ENCODE data around the gene KCNH4. TPM values are rescaled to one million over a fixed set of nuclear protein-coding genes. Genes with fewer than 3 reads are reported as not detected.

The KCNH4 gene
- total and polyA plus RNA-seq, 9 of the 15 experiments (the other 6 are each of a cell fraction or from before 2014, with no cell fraction given): 0.10 to 1.8 (median 0.50) TPM

GRCh38 chr17:42180922-42181850 is at the start of gene KCNH4 (continued):
- TF ChIP-seq ZBTB40 (IDR thresholded peaks at IDR 0.05) (no peak), ZBTB40 (CRISPR knock-in tag; IDR thresholded peaks at IDR 0.05) (no peak), SMAD4 (CRISPR knock-in tag; conservative IDR thresholded peaks at IDR 0.05) (peak; percentile 73; the same call in 1 of the 2 replicates), ZNF282 (CRISPR knock-in tag; IDR thresholded peaks at IDR 0.05) (no peak), E4F1 (CRISPR knock-in tag; IDR thresholded peaks at IDR 0.05; ENCODE audit: borderline replicate concordance) (no peak), MNT (conservative IDR thresholded peaks at IDR 0.05) (peak; percentile 99), ZNF57 (CRISPR knock-in tag; IDR thresholded peaks at IDR 0.05) (no peak), FOXJ2 (tag; IDR thresholded peaks at IDR 0.05) (no peak), ZNF507 (tag; conservative IDR thresholded peaks at IDR 0.05) (no peak)

Data from K562 (cell line).